OCI-LY1 (cell line): Measurements from ENCODE around the gene SRD5A3.
"Not testable (repeated sequence)": the region's sequence is repeated elsewhere in the genome, so short reads cannot be mapped to it uniquely, and the experiment has no call there.

Experiments
- H2AFZ ChIP-seq: fragments of 200-600 bp; sonication (generic), shearing (Covaris generic); 2 replicates; pipeline ENCODE4 v1.6.0; 2014; ENCODE audit warnings: antibody characterized with exemption, mild to moderate bottlenecking, low read length
- H3F3A ChIP-seq: fragments of 200-600 bp; sonication (generic), shearing (Covaris generic); 2 replicates; pipeline ENCODE4 v1.6.0; 2014; ENCODE audit warnings: mild to moderate bottlenecking, antibody characterized with exemption, low read length, moderate library complexity; ENCODE audit not compliant: insufficient read depth
- H3K27ac ChIP-seq: fragments of 200-600 bp; sonication (generic); 2 replicates; pipeline ENCODE4 v1.5.1; 2014; ENCODE audit warnings: low read length, mixed run types, mild to moderate bottlenecking, low read depth; ENCODE audit not compliant: poor library complexity, severe bottlenecking
- H3K27me3 ChIP-seq: fragments of 200-600 bp; sonication (generic); 2 replicates; pipeline ENCODE4 v1.6.0; 2014; ENCODE audit warnings: antibody characterized with exemption, mild to moderate bottlenecking, low read length, moderate library complexity; ENCODE audit not compliant: insufficient read depth
- H3K36me3 ChIP-seq: fragments of 200-600 bp; sonication (generic); 2 replicates; pipeline ENCODE4 v1.6.1; 2014; ENCODE audit warnings: mild to moderate bottlenecking, antibody characterized with exemption, low read length, moderate library complexity, mixed read lengths; ENCODE audit not compliant: insufficient read depth
- H3K4me1 ChIP-seq: fragments of 200-600 bp; sonication (generic); 2 replicates; pipeline ENCODE4 v1.5.1; 2014; ENCODE audit warnings: mild to moderate bottlenecking, low read length, moderate library complexity; ENCODE audit not compliant: insufficient read depth, severe bottlenecking
- H3K4me2 ChIP-seq: fragments of 200-600 bp; sonication (generic), shearing (Covaris generic); 2 replicates; pipeline ENCODE4 v1.6.1; 2014; ENCODE audit warnings: low read length
- H3K4me3 ChIP-seq: fragments of 200-600 bp; sonication (generic); 2 replicates; pipeline ENCODE4 v1.5.1; 2014; ENCODE audit warnings: low read length, low read depth, mild to moderate bottlenecking, mixed read lengths; ENCODE audit not compliant: poor library complexity, severe bottlenecking
- H3K79me2 ChIP-seq: fragments of 200-600 bp; shearing (Covaris generic); 2 replicates; pipeline ENCODE4 v1.6.1; 2016; ENCODE audit warnings: mixed run types, low read length, mixed read lengths; ENCODE audit not compliant: insufficient read depth
- H3K9ac ChIP-seq: fragments of 200-600 bp; sonication (generic), shearing (Covaris generic); 2 replicates; pipeline ENCODE4 v1.6.1; 2014; ENCODE audit warnings: mild to moderate bottlenecking, low read length, mixed read lengths
- H3K9me2 ChIP-seq: fragments of 200-600 bp; sonication (generic), shearing (Covaris generic); 2 replicates; pipeline ENCODE4 v1.6.1; 2014; ENCODE audit warnings: low read depth, mild to moderate bottlenecking, low read length, mixed read lengths
- H3K9me3 ChIP-seq: fragments of 200-600 bp; shearing (Covaris generic); 2 replicates; pipeline ENCODE4 v1.6.1; 2014; ENCODE audit warnings: low read length, mixed read lengths
- H4K20me1 ChIP-seq: fragments of 200-600 bp; sonication (generic), shearing (Covaris generic); 2 replicates; pipeline ENCODE4 v1.6.0; 2016; ENCODE audit warnings: mild to moderate bottlenecking, low read length; ENCODE audit not compliant: insufficient read depth
- CTCF ChIP-seq: fragments of 200-600 bp; sonication (generic), shearing (Covaris generic); IDR thresholded peaks from 2 replicates; pipeline ENCODE4 v1.5.1; 2017; ENCODE audit warnings: mild to moderate bottlenecking, antibody characterized with exemption, low read length, moderate library complexity, mixed read lengths
- EZH2 ChIP-seq: fragments of 200-600 bp; sonication (generic), shearing (Covaris generic); IDR thresholded peaks from 2 replicates; pipeline ENCODE4 v1.8.0; 2017; ENCODE audit warnings: borderline replicate concordance, mixed run types, mild to moderate bottlenecking, antibody characterized with exemption, low read length, moderate library complexity, mixed read lengths

The SRD5A3 gene

GRCh38 chr4:55359397-55359916, 13.4 kb downstream of the SRD5A3 start:
- no peaks in the 10 kb centered on the region for H3K9me3 ChIP-seq
- H3K4me2 ChIP-seq, result no peak overlapping the region
- TF ChIP-seq EZH2 (no peak), CTCF (no peak)
- no peak overlapping the region for H3K27ac ChIP-seq
- 0 out of 2 replicates have a peak, but pooled peaks cover 4% of the 10 kb centered on the region for H3K36me3 ChIP-seq
- no peaks in the 10 kb centered on the region for H3F3A ChIP-seq
- H2AFZ ChIP-seq, result no peak overlapping the region
- H3K27me3 ChIP-seq, result no peaks in the 10 kb centered on the region
- no peaks in the 10 kb centered on the region for H3K79me2 ChIP-seq
- H4K20me1 ChIP-seq, result no peaks in the 10 kb centered on the region
- no peaks in the 10 kb centered on the region for H3K9me2 ChIP-seq
- no peak overlapping the region for H3K9ac ChIP-seq
- no peak overlapping the region for H3K4me3 ChIP-seq
- peaks cover 10% of the 10 kb centered on the region for H3K4me1 ChIP-seq

- H3K27ac ChIP-seq, result peak overlapping the region; percentile 32
- not testable (repeated sequence) for H3K9me3 ChIP-seq, H3K79me2 ChIP-seq, H3K9me2 ChIP-seq, H3K27me3 ChIP-seq, H3K9ac ChIP-seq, H3K4me2 ChIP-seq, H3K36me3 ChIP-seq, H3F3A ChIP-seq, H2AFZ ChIP-seq, H4K20me1 ChIP-seq, H3K4me3 ChIP-seq
- H3K4me1 ChIP-seq, result peaks cover 10% of the 10 kb centered on the region
These were observed 16.9 kb downstream of the SRD5A3 start for GRCh38 chr4:55362938-55363337.

- H3K9me3 ChIP-seq, result no peaks in the 10 kb centered on the region
- H2AFZ ChIP-seq, result no peak overlapping the region
- no peak for TF ChIP-seq CTCF
- no peaks in the 10 kb centered on the region for H3K9me2 ChIP-seq
- no peak overlapping the region for H3K4me2 ChIP-seq
- H4K20me1 ChIP-seq, result no peaks in the 10 kb centered on the region
- H3F3A ChIP-seq, result no peaks in the 10 kb centered on the region
- H3K4me1 ChIP-seq, result peaks cover 5% of the 10 kb centered on the region
- no peak overlapping the region for H3K9ac ChIP-seq
- no peak overlapping the region for H3K4me3 ChIP-seq
- H3K27ac ChIP-seq, result peak overlapping the region; percentile 32
- H3K36me3 ChIP-seq, result 0 out of 2 replicates have a peak, but pooled peaks cover 4% of the 10 kb centered on the region
- no peaks in the 10 kb centered on the region for H3K27me3 ChIP-seq
- no peaks in the 10 kb centered on the region for H3K79me2 ChIP-seq
These were observed 17.8 kb downstream of the SRD5A3 start for GRCh38 chr4:55363691-55364351.
